GM20431 (cell line): ENCODE results near the gene HYI.

ENCODE experiments used
- in situ Hi-C: fragments of 300-500 bp; cut with MseI, MboI; formaldehyde crosslinking; loops from one replicate; pipeline ENCODE4 v1.15.0; 2020; ENCODE audit warnings: low sequenced_read_pairs; ENCODE audit not compliant: unreplicated experiment

The HYI gene

GRCh38 chr1:43405219-43405875 is 48.4 kb downstream of the HYI start:
- in situ Hi-C loops, result no loop called here

- in situ Hi-C loops, result no loop called here
Measured at GRCh38 chr1:43404353-43404752, 49.4 kb downstream of the HYI start.

- in situ Hi-C loops, result no loop called here
Measured at GRCh38 chr1:43402089-43402865, 51.5 kb downstream of the HYI start.
